ENCODE data around the gene FBN2. TPM values are rescaled to one million over a fixed set of nuclear protein-coding genes. Genes with fewer than 3 reads are reported as not detected.
"Not testable (repeated sequence)": the region's sequence is repeated elsewhere in the genome, so short reads cannot be mapped to it uniquely, and the experiment has no call there.

FBN2 gene
- polyA plus RNA-seq, 3 donors: 68.8 to 129 (median 105) TPM

DNA sequence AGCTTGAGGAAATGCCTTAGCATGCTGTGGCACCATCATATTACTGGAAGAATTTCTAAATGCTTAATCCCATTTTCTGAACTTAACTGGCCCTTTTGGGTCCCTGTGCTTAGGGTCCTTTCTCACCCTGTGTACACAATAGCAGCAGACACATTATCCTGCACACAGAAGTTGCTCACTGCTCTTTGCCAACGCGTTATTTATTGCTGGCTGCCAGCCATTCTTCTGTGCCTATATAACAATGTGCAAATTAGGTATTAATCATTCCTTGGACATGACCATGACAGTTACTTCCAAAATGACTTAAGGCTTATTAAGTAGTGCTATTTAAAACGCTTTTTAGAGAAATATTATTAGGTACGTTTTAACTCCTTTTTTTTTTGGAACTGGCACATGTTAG is 134.7 kb downstream of the FBN2 start:
- DNase-seq (ENCODE audit: extremely low read depth in 1 of 11, low read depth in 9 of 11, low spot score in 4 of 11): no peak

- DNase-seq (ENCODE audit: extremely low read depth in 1 of 11, low read depth in 9 of 11, low spot score in 4 of 11): no peak
Measured at GRCh38 chr5:128402506-128402905, 135.5 kb downstream of the FBN2 start.

- not testable (repeated sequence) for DNase-seq (ENCODE audit: extremely low read depth in 1 of 11, low read depth in 9 of 11, low spot score in 4 of 11)
Measured at GRCh38 chr5:128400766-128401165, 137.3 kb downstream of the FBN2 start.

DNA sequence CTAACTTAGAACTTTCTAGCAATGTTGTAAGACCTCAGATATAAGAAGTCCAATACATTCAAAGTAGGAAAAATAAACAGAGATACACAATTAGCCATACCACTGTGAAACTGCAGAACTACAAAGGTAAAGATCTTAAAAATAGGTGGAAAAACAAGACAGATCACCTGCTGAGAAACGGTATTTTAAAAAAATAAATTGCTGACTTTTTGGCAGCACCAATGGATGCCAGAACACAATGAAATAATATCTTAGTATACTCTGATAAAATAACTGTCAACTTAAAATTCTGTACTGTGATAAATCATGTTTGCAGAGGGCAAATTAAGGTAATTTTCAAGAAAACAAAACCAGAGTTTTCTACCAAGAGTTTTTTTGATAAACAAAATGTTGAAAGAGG is 138.9 kb downstream of the FBN2 start:
- no peak for DNase-seq (ENCODE audit: extremely low read depth in 1 of 11, low read depth in 9 of 11, low spot score in 4 of 11)

DNA sequence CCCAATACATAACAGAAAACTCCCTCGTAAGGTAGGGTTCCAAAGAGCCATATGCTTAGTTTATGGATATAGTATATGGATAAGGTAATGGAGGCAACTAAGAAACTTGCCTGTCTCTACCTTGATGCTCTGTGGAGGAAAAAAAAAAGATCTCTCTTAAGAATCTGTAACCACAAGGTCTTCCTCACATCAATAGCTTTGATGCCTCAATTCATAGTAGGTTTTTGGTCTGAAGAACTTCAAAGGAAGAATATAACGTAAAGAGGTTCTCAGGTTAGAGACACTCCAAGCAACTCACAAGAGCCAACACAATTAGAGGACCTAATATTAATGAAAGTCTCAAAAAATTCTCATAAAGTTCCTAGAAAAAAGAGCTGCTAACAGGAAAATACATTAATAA is 140.2 kb downstream of the FBN2 start:
- DNase-seq (ENCODE audit: extremely low read depth in 1 of 11, low read depth in 9 of 11, low spot score in 4 of 11): no peak

GRCh38 chr5:128395073-128395472 is 143.0 kb downstream of the FBN2 start:
- DNase-seq (ENCODE audit: extremely low read depth in 1 of 11, low read depth in 9 of 11, low spot score in 4 of 11): no peak

- DNase-seq (ENCODE audit: extremely low read depth in 1 of 11, low read depth in 9 of 11, low spot score in 4 of 11): no peak
Measured at GRCh38 chr5:128384068-128384467, 154.0 kb downstream of the FBN2 start.

- no peak for DNase-seq (ENCODE audit: extremely low read depth in 1 of 11, low read depth in 9 of 11, low spot score in 4 of 11)
Measured at GRCh38 chr5:128380337-128380736, 157.7 kb downstream of the FBN2 start.

DNA sequence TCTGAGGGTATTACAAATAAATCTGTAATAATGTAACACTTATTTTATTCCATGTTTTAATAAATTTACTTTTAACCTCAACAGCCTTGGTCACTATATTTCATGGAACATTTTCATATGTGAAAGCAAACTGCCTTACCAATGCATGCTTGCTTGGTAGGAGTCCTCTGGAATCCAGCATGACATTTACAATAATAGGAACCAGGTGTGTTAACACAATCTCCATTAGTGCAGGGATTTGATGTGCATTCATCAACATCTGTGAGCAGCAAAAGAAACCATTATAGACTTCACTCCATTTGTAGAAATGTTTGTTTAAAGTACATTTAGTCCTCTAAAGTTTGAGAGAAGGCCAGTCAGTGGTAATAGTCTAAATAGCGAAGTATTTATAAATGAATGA is 159.4 kb downstream of the FBN2 start:
- no peak for DNase-seq (ENCODE audit: extremely low read depth in 1 of 11, low read depth in 9 of 11, low spot score in 4 of 11)

DNA sequence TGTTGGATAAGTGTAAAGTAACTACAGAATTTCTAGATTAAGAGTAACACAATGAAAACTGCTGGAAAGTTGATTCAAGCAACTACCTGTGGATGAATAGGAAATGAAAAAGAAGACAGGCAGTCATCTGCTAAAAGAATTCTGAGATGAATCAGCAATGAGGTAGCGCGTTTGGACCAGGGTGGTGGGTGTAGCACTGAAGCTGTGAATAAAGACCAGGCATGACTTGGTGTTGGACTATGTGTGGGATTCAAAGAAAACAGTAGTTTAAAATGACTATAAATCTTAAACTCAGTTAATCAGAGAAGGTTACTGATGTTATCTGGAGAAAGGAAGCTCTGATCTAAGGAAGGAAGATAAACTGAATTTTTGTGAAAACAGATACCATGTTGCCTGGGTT is 159.8 kb downstream of the FBN2 start:
- no peak for DNase-seq (ENCODE audit: extremely low read depth in 1 of 11, low read depth in 9 of 11, low spot score in 4 of 11)

- no peak for DNase-seq (ENCODE audit: extremely low read depth in 1 of 11, low read depth in 9 of 11, low spot score in 4 of 11)
Measured at GRCh38 chr5:128376577-128376976, 161.5 kb downstream of the FBN2 start.

GRCh38 chr5:128366147-128366546 is 171.9 kb downstream of the FBN2 start:
- no peak for DNase-seq (ENCODE audit: extremely low read depth in 1 of 11, low read depth in 9 of 11, low spot score in 4 of 11)

DNA sequence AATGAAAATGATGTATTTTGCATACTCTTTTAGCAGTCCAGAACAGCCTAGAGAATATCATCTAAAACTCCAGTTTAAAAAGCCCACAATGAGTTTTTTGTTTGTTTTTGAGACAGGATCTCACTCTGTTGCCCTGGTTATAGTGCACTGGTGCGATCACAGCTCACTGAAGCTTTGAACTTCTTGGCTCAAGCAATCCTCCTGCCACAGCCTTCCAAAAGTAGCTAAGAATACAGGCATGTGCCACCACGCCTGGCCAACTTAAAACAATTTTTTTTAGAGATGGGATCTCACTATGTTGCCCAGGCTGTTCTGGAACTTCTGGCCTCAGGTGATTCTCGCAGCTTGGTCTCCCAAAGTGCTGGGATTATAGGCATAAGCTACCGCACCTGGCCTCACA is 175.7 kb downstream of the FBN2 start:
- DNase-seq (ENCODE audit: extremely low read depth in 1 of 11, low read depth in 9 of 11, low spot score in 4 of 11): no peak

GRCh38 chr5:128358826-128359225 is 179.2 kb downstream of the FBN2 start:
- DNase-seq (ENCODE audit: extremely low read depth in 1 of 11, low read depth in 9 of 11, low spot score in 4 of 11): peak in 1 of 11 donors; percentile 28

DNA sequence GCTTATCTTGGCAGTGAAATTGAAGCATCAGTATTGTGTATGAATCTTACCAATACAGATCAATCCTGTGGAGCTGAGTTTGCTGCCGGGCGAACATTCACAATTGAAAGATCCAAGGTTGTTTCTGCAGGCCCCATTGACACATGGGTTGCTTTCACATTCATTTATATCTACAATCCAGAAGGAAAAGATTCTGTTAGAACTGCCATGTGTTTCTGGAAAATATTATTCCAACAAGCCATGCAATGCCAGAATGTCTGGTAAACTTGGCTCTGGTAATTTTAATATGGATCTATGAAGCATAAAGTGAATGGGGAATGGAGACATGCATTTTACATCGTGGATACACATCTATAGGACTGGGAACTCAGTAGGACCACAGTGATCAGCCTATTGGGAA is 180.8 kb downstream of the FBN2 start:
- no peak for DNase-seq (ENCODE audit: extremely low read depth in 1 of 11, low read depth in 9 of 11, low spot score in 4 of 11)

DNA sequence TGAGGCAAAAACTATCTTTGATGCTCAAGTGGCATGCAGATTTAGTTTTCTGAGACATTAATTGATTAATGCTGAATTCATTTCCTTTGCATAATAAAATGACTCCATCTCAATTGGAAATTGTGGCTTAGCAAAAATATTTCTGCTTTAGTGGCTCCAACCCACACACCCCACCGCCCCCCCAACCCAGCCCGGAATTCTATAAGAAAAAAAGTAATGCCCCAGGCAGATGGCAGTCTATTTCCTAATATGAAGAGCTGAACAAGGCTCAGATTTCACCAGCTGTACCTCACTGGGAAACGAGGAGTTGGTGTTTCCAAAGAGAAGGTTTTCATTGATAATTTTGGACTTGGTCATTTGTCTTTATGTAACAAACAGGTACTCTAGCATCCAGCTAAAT is 182.1 kb downstream of the FBN2 start:
- no peak for DNase-seq (ENCODE audit: extremely low read depth in 1 of 11, low read depth in 9 of 11, low spot score in 4 of 11)

GRCh38 chr5:128353441-128354107 is 184.5 kb downstream of the FBN2 start:
- peak in 6 of 11 donors; percentile 35 to 69 (median 44) for DNase-seq (ENCODE audit: extremely low read depth in 1 of 11, low read depth in 9 of 11, low spot score in 4 of 11)

DNA sequence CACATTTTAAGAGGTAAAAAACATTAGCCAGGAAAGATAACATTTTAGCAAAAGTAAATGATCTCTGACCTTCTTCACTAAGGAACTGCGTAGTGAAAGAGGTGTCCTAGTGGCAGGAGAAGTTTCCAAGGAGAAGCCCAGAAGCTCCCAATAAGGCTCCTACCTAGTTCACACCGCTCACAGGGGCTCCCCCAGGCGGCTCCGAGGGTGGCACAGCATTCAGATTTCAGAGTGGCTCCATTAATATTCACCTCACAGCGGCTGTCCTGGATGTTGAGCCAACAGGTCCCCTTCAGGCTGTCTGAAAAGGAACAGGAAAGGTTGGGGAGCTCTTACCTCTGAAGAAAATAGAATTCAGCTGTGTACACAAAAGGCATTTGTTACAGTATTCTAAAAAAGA is 187.3 kb downstream of the FBN2 start:
- DNase-seq (ENCODE audit: extremely low read depth in 1 of 11, low read depth in 9 of 11, low spot score in 4 of 11): no peak

GRCh38 chr5:128349044-128349858 is 188.8 kb downstream of the FBN2 start:
- DNase-seq (ENCODE audit: extremely low read depth in 1 of 11, low read depth in 9 of 11, low spot score in 4 of 11): no peak

DNA sequence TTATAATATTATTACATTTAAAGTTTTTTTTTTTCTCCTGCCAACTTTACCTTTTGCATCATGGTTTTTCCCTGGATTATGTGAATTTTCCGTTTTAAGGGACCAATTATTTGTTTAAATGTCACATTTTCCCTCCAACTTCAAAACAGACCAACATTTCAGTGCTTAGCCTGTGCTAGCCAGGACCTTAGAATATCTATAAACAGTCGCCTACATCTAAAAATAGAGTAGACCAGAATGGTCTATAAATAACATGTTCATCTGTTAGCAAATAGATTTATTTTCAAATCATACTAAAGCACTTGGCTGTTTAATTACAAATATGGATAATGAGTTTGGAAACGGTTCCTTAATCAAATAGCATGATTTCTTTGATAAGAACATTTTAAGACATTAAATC is 192.0 kb downstream of the FBN2 start:
- DNase-seq (ENCODE audit: extremely low read depth in 1 of 11, low read depth in 9 of 11, low spot score in 4 of 11): no peak

- DNase-seq (ENCODE audit: extremely low read depth in 1 of 11, low read depth in 9 of 11, low spot score in 4 of 11): no peak
Measured at GRCh38 chr5:128345247-128345646, 192.8 kb downstream of the FBN2 start.

All from renal cortex interstitium (tissue), 11 donors.